ENCODE measurements around the gene PPP4R3B.
"Not testable (repeated sequence)": the region's sequence is repeated elsewhere in the genome, so short reads cannot be mapped to it uniquely, and the experiment has no call there.

PPP4R3B gene

DNA sequence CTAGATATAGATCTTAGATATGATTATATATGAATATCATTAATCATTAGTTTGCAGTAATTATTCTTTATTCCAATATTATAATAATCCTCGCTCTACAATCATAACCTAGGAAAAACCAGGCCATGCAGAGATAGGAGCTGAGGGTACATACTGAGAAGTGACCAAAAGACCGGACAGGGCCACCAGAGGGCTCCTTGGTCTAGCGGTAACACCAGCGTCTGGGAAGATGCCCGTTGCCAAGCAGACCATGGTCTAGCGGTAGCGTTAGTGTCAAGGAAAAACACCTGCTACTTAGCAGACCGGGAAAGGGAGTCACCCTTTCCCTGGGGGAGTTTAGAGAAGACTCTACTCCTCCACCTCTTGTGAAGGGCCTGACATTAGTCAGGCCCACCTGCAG, 48.4 kb downstream of the PPP4R3B start:
- H3K27me3 ChIP-seq (ENCODE audit: low read depth); DNase-seq (ENCODE audit: low spot score in 2 of 2); H3K36me3 ChIP-seq (replicated peaks); H3K4me3 ChIP-seq; H3K9me3 ChIP-seq; H3K4me1 ChIP-seq; in situ Hi-C loops (cut with MboI; ENCODE audit: low sequenced_read_pairs): not testable (repeated sequence)

DNA sequence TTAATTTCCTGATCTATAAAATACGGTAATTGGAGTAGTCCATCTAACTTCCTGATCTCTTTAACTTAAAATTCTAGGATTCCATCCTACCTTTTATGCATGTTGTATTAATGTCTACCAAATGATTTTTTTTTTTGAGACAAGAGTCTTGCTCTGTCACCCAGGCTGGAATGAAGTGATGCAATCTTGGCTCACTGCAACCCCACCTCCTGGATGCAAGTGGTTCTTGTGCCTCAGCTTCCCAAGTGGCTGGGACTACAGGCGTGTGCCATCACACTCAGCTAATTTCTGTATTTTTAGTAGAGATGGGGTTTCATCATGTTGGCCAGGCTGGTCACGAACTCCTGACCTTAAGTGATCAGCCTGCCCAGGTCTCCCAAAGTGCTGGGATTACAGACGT, 50.1 kb downstream of the PPP4R3B start:
- no peak for DNase-seq (ENCODE audit: low spot score in 2 of 2)
- H3K4me1 ChIP-seq, result no peaks in the 10 kb centered on the region
- in situ Hi-C loops (cut with MboI; ENCODE audit: low sequenced_read_pairs), result no loop called here
- no peaks in the 10 kb centered on the region; the same call in 1 of the 2 replicates for H3K9me3 ChIP-seq
- no peak overlapping the region for H3K4me3 ChIP-seq
- H3K27me3 ChIP-seq (ENCODE audit: low read depth), result no peaks in the 10 kb centered on the region
- peaks cover 10% of the 10 kb centered on the region for H3K36me3 ChIP-seq (replicated peaks)

- in situ Hi-C loops (cut with MboI; ENCODE audit: low sequenced_read_pairs), result no loop called here
Measured at GRCh38 chr2:55565613-55566012, 51.8 kb downstream of the PPP4R3B start.

DNA sequence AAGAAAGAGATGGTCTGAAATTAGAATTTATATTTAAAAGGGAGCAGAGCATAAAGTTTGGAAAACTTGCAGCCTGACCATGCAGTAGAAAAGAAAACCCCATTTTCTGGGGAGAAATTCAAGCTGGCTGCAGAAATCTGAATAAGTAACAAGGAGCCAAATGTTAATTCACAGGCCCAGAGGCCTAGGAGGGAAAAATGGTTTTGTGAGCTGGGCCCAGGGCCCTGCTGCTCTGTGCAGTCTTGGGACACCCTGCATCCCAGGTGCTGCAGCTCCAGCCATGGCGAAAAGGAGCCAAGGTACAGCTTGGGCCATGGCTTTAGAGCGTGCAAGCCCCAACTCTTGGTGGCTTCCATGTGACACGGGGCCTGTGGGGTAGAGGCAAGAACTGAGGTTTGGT, 56.6 kb downstream of the PPP4R3B start:
- no peak for DNase-seq (ENCODE audit: low spot score in 2 of 2)
- peaks cover 4% of the 10 kb centered on the region; the same call in 1 of the 2 replicates for H3K9me3 ChIP-seq
- no peak overlapping the region for H3K4me3 ChIP-seq
- H3K36me3 ChIP-seq (replicated peaks), result peaks cover 37% of the 10 kb centered on the region
- H3K4me1 ChIP-seq, result no peaks in the 10 kb centered on the region
- in situ Hi-C loops (cut with MboI; ENCODE audit: low sequenced_read_pairs), result no loop called here
- H3K27me3 ChIP-seq (ENCODE audit: low read depth), result no peaks in the 10 kb centered on the region

More at GRCh38 chr2:55565613-55566012, 51.8 kb downstream of the PPP4R3B start:
- Histone ChIP-seq H3K9me3 (peaks cover 4% of the 10 kb centered on the region; the same call in 1 of the 2 replicates), H3K4me1 (no peaks in the 10 kb centered on the region), H3K4me3 (no peak overlapping the region), H3K36me3 (replicated peaks) (peaks cover 23% of the 10 kb centered on the region), H3K27me3 (ENCODE audit: low read depth) (no peaks in the 10 kb centered on the region)
- DNase-seq (ENCODE audit: low spot score in 2 of 2), result no peak

DNA sequence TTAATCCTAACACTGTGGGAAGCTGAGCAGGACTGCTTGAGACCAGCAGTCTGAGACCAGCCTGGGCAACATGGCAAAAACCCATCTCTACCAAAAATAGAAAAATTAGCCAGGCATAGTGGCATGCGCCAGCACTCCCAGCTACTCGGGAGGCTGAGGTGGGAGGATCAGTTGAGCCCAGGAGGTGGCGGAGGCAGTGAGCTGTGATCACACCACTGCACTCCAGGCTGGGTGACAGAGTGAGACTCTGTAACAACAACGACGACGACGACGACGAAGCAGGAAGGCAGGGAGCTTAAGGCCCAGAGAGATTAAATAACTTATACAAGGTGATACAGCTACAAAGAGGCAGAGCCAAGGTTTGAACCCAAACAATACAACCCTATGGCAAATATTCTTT, 60.6 kb downstream of the PPP4R3B start:
- Histone ChIP-seq H3K4me3 (no peak overlapping the region), H3K4me1 (no peaks in the 10 kb centered on the region), H3K36me3 (replicated peaks) (peaks cover 28% of the 10 kb centered on the region), H3K27me3 (ENCODE audit: low read depth) (no peaks in the 10 kb centered on the region), H3K9me3 (peaks cover 4% of the 10 kb centered on the region; the same call in 1 of the 2 replicates)
- in situ Hi-C loops (cut with MboI; ENCODE audit: low sequenced_read_pairs), result no loop called here
- no peak for DNase-seq (ENCODE audit: low spot score in 2 of 2)

DNA sequence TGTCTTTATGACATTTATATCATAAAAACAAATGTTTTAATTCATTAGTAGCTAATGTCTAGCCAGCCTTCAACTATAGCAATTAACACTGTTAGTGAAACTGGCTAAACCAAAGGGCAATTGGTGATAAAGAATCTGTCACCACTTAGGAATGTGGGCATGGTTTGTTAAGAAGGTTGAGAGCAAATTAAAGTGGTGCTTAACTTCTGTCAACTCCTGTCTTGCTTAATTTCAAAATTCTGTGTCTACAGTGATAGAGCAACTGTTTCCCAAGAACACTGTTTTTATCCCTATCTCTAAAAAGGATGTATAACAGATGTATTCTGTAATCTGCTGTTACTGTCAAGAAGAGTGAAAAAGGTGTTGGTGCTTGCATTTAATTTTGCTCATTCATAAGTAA, 61.4 kb downstream of the PPP4R3B start:
- no peak for DNase-seq (ENCODE audit: low spot score in 2 of 2)
- H3K9me3 ChIP-seq, result peaks cover 2% of the 10 kb centered on the region; the same call in 1 of the 2 replicates
- peaks cover 22% of the 10 kb centered on the region for H3K36me3 ChIP-seq (replicated peaks)
- H3K4me3 ChIP-seq, result no peak overlapping the region
- no peaks in the 10 kb centered on the region for H3K4me1 ChIP-seq
- in situ Hi-C loops (cut with MboI; ENCODE audit: low sequenced_read_pairs), result no loop called here
- no peaks in the 10 kb centered on the region for H3K27me3 ChIP-seq (ENCODE audit: low read depth)

- H3K36me3 ChIP-seq (replicated peaks), result peaks cover 16% of the 10 kb centered on the region
- no peak overlapping the region for H3K4me3 ChIP-seq
- DNase-seq (ENCODE audit: low spot score in 2 of 2), result no peak
- H3K27me3 ChIP-seq (ENCODE audit: low read depth), result no peaks in the 10 kb centered on the region
- no peaks in the 10 kb centered on the region for H3K9me3 ChIP-seq
- H3K4me1 ChIP-seq, result peaks cover 3% of the 10 kb centered on the region
- in situ Hi-C loops (cut with MboI; ENCODE audit: low sequenced_read_pairs), result no loop called here
Measured at GRCh38 chr2:55553321-55553720, 64.1 kb downstream of the PPP4R3B start.

DNA sequence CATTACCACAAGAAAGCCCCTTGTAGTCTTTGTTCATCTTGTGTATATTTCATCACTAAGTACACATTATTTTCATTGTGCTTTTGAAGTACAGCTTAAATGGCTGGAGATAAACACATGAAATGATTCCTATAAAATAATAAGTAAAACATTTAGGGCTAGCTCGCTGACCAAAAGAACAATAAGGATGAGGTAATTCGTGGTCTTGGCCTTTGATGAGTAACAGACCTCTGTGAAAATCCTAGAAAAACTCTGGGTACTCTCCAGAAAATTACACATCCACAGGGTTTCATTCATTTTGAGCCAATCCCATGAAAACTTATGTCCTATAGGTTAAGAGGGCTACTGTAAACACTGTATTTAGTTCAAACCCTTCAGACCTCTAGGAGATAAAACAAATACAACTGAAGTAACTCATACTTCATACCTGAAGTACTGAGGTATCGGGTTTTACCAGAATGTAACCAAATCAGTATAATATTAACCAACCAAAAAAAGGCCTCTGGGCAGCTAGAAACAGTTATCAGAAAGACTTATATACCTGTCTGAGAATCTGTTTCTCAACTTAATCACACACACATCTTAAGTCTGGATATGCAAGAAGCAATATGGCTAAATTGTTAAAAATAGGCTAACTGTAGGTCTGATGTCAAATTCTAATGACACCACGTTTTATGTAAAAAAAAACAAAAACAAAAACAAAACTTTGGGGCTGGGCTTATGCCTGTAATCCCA, 66.9 kb downstream of the PPP4R3B start:
- Histone ChIP-seq H3K9me3 (no peaks in the 10 kb centered on the region), H3K4me3 (no peak overlapping the region), H3K36me3 (replicated peaks) (peaks cover 9% of the 10 kb centered on the region), H3K27me3 (ENCODE audit: low read depth) (no peaks in the 10 kb centered on the region), H3K4me1 (peaks cover 3% of the 10 kb centered on the region)
- DNase-seq (ENCODE audit: low spot score in 2 of 2), result peak in 1 of 2 experiments; percentile 12
- in situ Hi-C loops (cut with MboI; ENCODE audit: low sequenced_read_pairs), result no loop called here

DNA sequence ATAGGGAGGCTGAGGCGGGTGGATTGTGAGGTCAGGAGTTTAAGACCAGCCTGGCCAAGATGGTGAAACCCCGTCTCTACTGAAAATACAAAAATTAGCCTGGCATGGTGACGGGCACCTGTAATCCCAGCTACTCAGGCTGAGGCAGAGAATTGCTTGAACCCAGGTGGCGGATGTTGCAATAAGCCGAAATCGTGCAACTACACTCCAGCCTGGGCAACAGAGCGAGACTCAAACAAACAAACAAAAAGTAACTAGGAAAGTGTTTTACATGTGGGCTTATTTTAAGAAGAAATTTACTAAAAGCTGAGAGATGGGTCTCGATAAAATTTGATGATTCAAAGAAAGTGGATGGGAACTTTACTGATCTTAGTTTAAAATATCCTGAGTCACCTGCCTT, 69.7 kb downstream of the PPP4R3B start:
- in situ Hi-C loops (cut with MboI; ENCODE audit: low sequenced_read_pairs); H3K4me3 ChIP-seq; DNase-seq (ENCODE audit: low spot score in 2 of 2); H3K27me3 ChIP-seq (ENCODE audit: low read depth); H3K9me3 ChIP-seq; H3K36me3 ChIP-seq (replicated peaks); H3K4me1 ChIP-seq: not testable (repeated sequence)

DNA sequence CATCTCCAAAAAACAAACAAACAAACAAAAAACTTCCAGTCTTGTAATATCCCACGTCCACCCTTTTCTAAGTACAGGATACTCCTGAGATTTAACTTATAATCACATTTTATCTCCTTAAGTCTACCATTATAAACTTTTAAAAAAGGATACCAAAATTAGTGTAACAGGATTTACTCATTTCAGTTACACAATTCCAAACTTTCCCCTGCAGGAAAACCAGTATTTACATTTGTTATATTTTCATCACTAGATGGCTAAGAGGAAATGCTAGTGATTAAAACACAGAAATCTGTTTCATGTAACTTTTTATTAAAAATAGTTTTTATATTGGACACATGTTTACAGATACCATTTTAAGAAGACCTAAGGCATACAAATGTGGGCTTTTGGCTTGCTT, 70.4 kb downstream of the PPP4R3B start:
- Histone ChIP-seq H3K4me1 (peaks cover 3% of the 10 kb centered on the region), H3K4me3 (no peak overlapping the region), H3K27me3 (ENCODE audit: low read depth) (no peaks in the 10 kb centered on the region), H3K36me3 (replicated peaks) (peaks cover 6% of the 10 kb centered on the region), H3K9me3 (no peaks in the 10 kb centered on the region)
- no peak for DNase-seq (ENCODE audit: low spot score in 2 of 2)
- in situ Hi-C loops (cut with MboI; ENCODE audit: low sequenced_read_pairs), result no loop called here

DNA sequence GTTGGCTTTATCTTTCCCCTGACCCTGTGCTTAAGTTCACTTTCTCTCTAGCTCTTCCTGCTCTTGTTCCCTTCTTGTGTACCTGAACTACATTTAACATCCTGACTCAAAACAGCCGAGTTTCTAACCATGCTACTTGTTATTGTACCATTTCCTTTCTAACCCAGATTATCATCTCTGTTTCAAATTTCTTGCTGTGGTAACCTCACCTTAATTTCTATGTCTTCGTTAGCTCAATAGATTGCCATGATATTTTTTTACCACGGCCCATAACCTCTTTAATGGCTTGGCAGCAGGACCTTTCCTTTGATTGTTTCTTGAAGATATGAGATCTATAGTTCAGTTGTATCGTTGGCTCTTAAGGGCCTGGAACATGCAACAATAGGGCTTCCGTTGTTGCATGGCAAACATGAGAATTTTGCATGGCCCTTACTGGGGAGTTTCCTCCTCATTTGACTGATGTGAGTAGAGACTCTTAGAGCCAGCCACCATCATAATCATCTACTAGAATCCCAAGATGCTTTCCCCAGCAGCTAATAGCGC, 86.8 kb downstream of the PPP4R3B start:
- no peaks in the 10 kb centered on the region for H3K9me3 ChIP-seq
- DNase-seq (ENCODE audit: low spot score in 2 of 2), result no peak
- peaks cover 6% of the 10 kb centered on the region for H3K36me3 ChIP-seq (replicated peaks)
- H3K27me3 ChIP-seq (ENCODE audit: low read depth), result no peaks in the 10 kb centered on the region
- no peaks in the 10 kb centered on the region for H3K4me1 ChIP-seq
- H3K4me3 ChIP-seq, result no peak overlapping the region
- in situ Hi-C loops (cut with MboI; ENCODE audit: low sequenced_read_pairs), result no loop called here

DNA sequence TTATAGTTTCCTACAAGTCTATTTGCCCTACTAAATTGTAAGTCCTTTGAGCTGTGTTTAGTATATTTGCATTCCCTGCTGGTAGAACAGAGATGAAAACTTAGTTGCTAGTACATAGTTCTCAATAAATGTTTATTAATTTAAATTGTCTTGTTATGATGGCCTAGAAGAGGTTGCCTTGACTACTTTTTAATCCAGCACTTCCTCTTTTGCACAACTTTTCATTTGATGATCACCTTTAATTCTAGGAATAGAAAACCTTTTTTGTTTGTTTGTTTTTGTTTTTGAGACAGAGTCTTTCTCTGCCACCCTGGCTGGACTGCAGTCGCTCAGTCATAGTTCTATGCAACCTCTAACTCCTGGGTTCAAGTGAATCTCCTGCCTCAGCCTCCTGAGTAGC, 91.2 kb downstream of the PPP4R3B start:
- no peak for DNase-seq (ENCODE audit: low spot score in 2 of 2)
- no peaks in the 10 kb centered on the region for H3K4me1 ChIP-seq
- H3K36me3 ChIP-seq (replicated peaks), result no peaks in the 10 kb centered on the region; the same call in none of the 2 replicates
- no peaks in the 10 kb centered on the region for H3K9me3 ChIP-seq
- no peak overlapping the region for H3K4me3 ChIP-seq
- H3K27me3 ChIP-seq (ENCODE audit: low read depth), result no peaks in the 10 kb centered on the region
- in situ Hi-C loops (cut with MboI; ENCODE audit: low sequenced_read_pairs), result no loop called here

DNA sequence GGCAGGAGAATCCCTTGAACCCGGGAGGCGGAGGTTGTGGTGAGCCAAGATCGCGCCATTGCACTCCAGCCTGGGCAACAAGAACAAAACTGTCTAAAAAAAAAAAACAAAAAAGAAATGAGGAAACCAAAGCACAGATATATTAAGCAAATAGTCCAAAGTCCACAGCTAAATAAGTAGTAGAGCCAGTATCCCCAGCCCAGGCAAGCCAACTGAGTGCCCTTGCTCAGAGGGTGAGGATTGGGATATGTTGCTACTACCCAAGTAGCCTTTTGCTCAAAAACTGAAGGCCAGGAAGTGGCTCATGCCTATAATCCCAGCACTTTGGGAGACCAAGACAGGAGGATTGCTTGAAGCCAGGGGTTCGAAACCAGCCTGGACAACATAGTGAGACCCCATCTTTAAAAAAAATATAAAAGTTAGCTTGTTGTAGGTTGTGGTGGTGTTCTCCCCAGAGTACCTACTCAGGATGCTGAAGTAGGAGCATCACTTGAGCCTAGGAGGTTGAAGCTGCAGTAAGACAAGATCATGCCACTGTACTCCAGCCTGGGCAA, 92.5 kb downstream of the PPP4R3B start:
- Histone ChIP-seq H3K4me3 (no peak overlapping the region), H3K36me3 (replicated peaks) (no peaks in the 10 kb centered on the region; the same call in 1 of the 2 replicates), H3K4me1 (no peaks in the 10 kb centered on the region; the same call in 1 of the 2 replicates), H3K9me3 (no peaks in the 10 kb centered on the region), H3K27me3 (ENCODE audit: low read depth) (no peaks in the 10 kb centered on the region)
- in situ Hi-C loops (cut with MboI; ENCODE audit: low sequenced_read_pairs), result no loop called here
- DNase-seq (ENCODE audit: low spot score in 2 of 2), result no peak
